Hematopoietic multipotent progenitor cell treated with erythropoietin and hydrocortisone succinate and interleukin-3 and kit ligand, for 4 days (in vitro differentiated cells): ENCODE data around the gene APOD.
A peak's percentile ranks its signal among the peaks of the same experiment; 100 is the strongest.

ENCODE experiments used
- DNase-seq: peaks from one replicate; pipeline ENCODE4 v3.0.0-alpha.2; 2015

The APOD gene

GRCh38 chr3:195584543-195584870 lies 767 bp upstream of the APOD start:
- no peak for DNase-seq

- DNase-seq: peak; percentile 18
Measured at GRCh38 chr3:195582947-195583346, 793 bp downstream of the APOD start.

- no peak for DNase-seq
Measured at GRCh38 chr3:195580744-195581443, 2.8 kb downstream of the APOD start.

- DNase-seq: no peak
Measured at GRCh38 chr3:195579281-195579680, 4.5 kb downstream of the APOD start.

- no peak for DNase-seq
Measured at GRCh38 chr3:195578565-195578964, 5.2 kb downstream of the APOD start.

- no peak for DNase-seq
Measured at GRCh38 chr3:195577645-195578177, 6.0 kb downstream of the APOD start.

GRCh38 chr3:195574497-195575304 lies 9.0 kb downstream of the APOD start:
- DNase-seq: no peak

GRCh38 chr3:195573611-195574496 lies 9.9 kb downstream of the APOD start:
- no peak for DNase-seq

GRCh38 chr3:195571361-195571760 lies 12.4 kb downstream of the APOD start:
- no peak for DNase-seq

GRCh38 chr3:195570912-195571311 lies 12.8 kb downstream of the APOD start:
- no peak for DNase-seq

GRCh38 chr3:195570344-195570743 lies 13.4 kb downstream of the APOD start:
- peak; percentile 26 for DNase-seq

- no peak for DNase-seq
Measured at GRCh38 chr3:195568630-195569029, 15.1 kb downstream of the APOD start.

- peak; percentile 20 for DNase-seq
Measured at GRCh38 chr3:195566797-195567196, 16.9 kb downstream of the APOD start.

- no peak for DNase-seq
Measured at GRCh38 chr3:195565716-195566115, 18.0 kb downstream of the APOD start.

- DNase-seq: no peak
Measured at GRCh38 chr3:195563317-195563716, 20.4 kb downstream of the APOD start.

- no peak for DNase-seq
Measured at GRCh38 chr3:195559723-195560409, 23.9 kb downstream of the APOD start.

GRCh38 chr3:195558602-195559001 lies 25.1 kb downstream of the APOD start:
- DNase-seq: peak; percentile 65

- no peak for DNase-seq
Measured at GRCh38 chr3:195557322-195557721, 26.4 kb downstream of the APOD start.

GRCh38 chr3:195556390-195556789 lies 27.4 kb downstream of the APOD start:
- peak; percentile 59 for DNase-seq

- DNase-seq: no peak
Measured at GRCh38 chr3:195555110-195555509, 28.6 kb downstream of the APOD start.

GRCh38 chr3:195554458-195554857 lies 29.3 kb downstream of the APOD start:
- no peak for DNase-seq

GRCh38 chr3:195553268-195553667 lies 30.5 kb downstream of the APOD start:
- no peak for DNase-seq
